ENCODE results near the gene FIBP.

GRCh38 chr11:65853246-65853979 lies 34.9 kb downstream of the FIBP start:
- TF ChIP-seq POLR2A (IDR thresholded peaks at IDR 0.05; ENCODE audit: extremely low read depth, insufficient read length) (no peak), CTCF (IDR thresholded peaks at IDR 0.05; ENCODE audit: low read depth, low read length) (peak; percentile 28)
